ENCODE measurements around the gene CACNB4.
"Not testable (repeated sequence)": the region's sequence is repeated elsewhere in the genome, so short reads cannot be mapped to it uniquely, and the experiment has no call there.

CACNB4 gene

DNA sequence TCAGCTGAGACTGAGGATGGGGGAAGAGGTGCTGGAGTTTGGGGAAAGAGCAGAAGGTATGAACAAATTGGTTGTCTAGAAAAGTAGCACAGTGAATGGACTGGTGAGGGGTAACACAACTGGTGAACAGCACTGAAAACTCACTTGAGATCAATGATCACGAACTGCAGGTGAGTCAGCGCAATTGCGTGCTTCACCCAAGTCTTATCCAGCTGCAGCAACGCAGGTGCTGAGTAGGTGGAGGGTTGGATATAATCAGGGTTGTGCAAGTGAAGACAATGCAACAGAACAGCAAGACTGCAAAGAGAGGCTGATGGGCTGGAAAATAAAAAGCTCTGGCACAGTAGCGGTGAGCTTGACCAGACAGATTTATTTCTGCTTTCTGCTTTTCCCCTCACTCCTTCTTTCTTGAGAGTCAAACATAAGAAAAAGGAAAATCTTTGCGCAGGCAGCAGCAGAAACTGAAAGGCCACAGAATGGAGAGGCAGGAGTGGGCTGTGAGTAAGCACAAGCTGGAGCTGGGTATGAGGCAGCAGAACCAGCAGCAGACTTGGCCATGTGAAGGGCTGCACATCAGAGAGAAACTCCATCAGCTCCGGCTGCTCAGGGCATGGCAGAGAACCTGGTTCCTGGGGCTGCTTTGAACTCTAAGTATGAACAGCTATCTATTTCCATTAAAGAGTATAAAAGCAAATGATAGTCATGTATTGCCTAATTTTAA is 171.2 kb downstream of the CACNB4 start:
- H3K4me1 ChIP-seq (ENCODE audit: insufficient read depth, insufficient read length): no peaks in the 10 kb centered on the region
- no peak for TF ChIP-seq YY1 (IDR thresholded peaks at IDR 0.05; ENCODE audit: insufficient read depth, insufficient read length)
- TF ChIP-seq SUZ12 (IDR thresholded peaks at IDR 0.05; ENCODE audit: extremely low read depth, insufficient read depth, insufficient read length): no peak
- TF ChIP-seq ZNF274 (IDR thresholded peaks at IDR 0.05; ENCODE audit: low read depth, low read length): no peak
- no peaks in the 10 kb centered on the region for H3K9me3 ChIP-seq (ENCODE audit: insufficient read depth, low read length)
- no peak for DNase-seq (ENCODE audit: low read depth, low spot score)
- no peaks in the 10 kb centered on the region for H3K36me3 ChIP-seq (ENCODE audit: insufficient read depth, insufficient read length, low read length)
- no peaks in the 10 kb centered on the region for H3K27me3 ChIP-seq (ENCODE audit: insufficient read depth, insufficient read length)
- H3K9ac ChIP-seq (ENCODE audit: insufficient read length, low read depth): no peak overlapping the region
- H3K4me3 ChIP-seq (ENCODE audit: insufficient read length, low read depth): no peak overlapping the region

DNA sequence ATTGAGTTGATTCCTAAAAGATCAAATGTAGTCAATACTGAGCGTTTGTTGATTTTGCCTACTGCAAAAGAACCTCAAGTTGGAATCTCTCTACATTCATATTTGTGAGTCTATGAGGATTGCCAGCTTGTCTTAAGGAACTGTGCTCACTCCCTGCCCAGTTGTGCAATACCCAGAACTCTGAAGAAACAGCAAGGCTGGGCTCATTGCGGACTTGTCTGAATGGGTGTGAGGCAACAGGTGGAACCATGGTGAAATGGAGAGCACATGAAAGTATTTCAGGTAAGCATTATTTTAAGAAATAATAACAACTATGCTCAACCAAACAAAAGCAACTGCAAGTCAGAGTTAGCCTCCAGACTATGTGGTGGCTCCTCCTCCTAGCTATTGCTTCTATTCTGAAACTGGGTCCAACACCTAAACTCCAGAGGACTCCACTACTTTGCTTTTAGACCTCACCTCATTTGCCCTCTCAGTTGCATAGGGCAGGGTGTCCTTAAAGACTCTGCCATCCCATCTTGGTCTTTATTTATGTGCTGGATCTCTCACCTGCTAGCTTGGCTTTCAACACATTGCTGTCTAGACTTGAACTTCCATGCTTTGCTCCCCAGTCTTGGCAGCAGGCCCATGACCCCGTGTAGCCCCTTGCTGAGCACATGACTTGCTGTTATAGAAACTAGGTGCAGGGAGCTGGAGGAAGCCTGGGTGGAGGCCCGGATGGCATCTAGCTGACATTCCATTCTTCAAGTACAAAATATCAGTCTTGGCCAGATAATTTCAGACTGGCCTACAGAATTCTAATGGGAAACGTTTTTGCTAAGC is 175.8 kb downstream of the CACNB4 start:
- Histone ChIP-seq H3K9me3 (ENCODE audit: insufficient read depth, low read length) (no peaks in the 10 kb centered on the region), H3K9ac (ENCODE audit: insufficient read length, low read depth) (no peak overlapping the region), H3K36me3 (ENCODE audit: insufficient read depth, insufficient read length, low read length) (no peaks in the 10 kb centered on the region), H3K4me1 (ENCODE audit: insufficient read depth, insufficient read length) (no peaks in the 10 kb centered on the region), H3K4me3 (ENCODE audit: insufficient read length, low read depth) (no peak overlapping the region), H3K27me3 (ENCODE audit: insufficient read depth, insufficient read length) (no peaks in the 10 kb centered on the region)
- DNase-seq (ENCODE audit: low read depth, low spot score): no peak
- TF ChIP-seq ZNF274 (IDR thresholded peaks at IDR 0.05; ENCODE audit: low read depth, low read length) (no peak), YY1 (IDR thresholded peaks at IDR 0.05; ENCODE audit: insufficient read depth, insufficient read length) (no peak), SUZ12 (IDR thresholded peaks at IDR 0.05; ENCODE audit: extremely low read depth, insufficient read depth, insufficient read length) (no peak)

- H3K4me1 ChIP-seq (ENCODE audit: insufficient read depth, insufficient read length): peaks cover 4% of the 10 kb centered on the region
- DNase-seq (ENCODE audit: low read depth, low spot score): no peak
- H3K27me3 ChIP-seq (ENCODE audit: insufficient read depth, insufficient read length): no peaks in the 10 kb centered on the region
Measured at GRCh38 chr2:151919786-151920185, 179.1 kb downstream of the CACNB4 start.

GRCh38 chr2:151918308-151918707 is 180.5 kb downstream of the CACNB4 start:
- Histone ChIP-seq H3K27me3 (ENCODE audit: insufficient read depth, insufficient read length) (no peaks in the 10 kb centered on the region), H3K9ac (ENCODE audit: insufficient read length, low read depth) (no peak overlapping the region), H3K9me3 (ENCODE audit: insufficient read depth, low read length) (no peaks in the 10 kb centered on the region), H3K4me1 (ENCODE audit: insufficient read depth, insufficient read length) (peaks cover 6% of the 10 kb centered on the region), H3K36me3 (ENCODE audit: insufficient read depth, insufficient read length, low read length) (no peaks in the 10 kb centered on the region), H3K4me3 (ENCODE audit: insufficient read length, low read depth) (no peak overlapping the region)
- TF ChIP-seq YY1 (IDR thresholded peaks at IDR 0.05; ENCODE audit: insufficient read depth, insufficient read length) (no peak), ZNF274 (IDR thresholded peaks at IDR 0.05; ENCODE audit: low read depth, low read length) (no peak), SUZ12 (IDR thresholded peaks at IDR 0.05; ENCODE audit: extremely low read depth, insufficient read depth, insufficient read length) (no peak)
- DNase-seq (ENCODE audit: low read depth, low spot score): no peak

More at GRCh38 chr2:151919786-151920185, 179.1 kb downstream of the CACNB4 start:
- H3K9me3 ChIP-seq (ENCODE audit: insufficient read depth, low read length): no peaks in the 10 kb centered on the region
- TF ChIP-seq SUZ12 (IDR thresholded peaks at IDR 0.05; ENCODE audit: extremely low read depth, insufficient read depth, insufficient read length): no peak
- TF ChIP-seq ZNF274 (IDR thresholded peaks at IDR 0.05; ENCODE audit: low read depth, low read length): no peak
- TF ChIP-seq YY1 (IDR thresholded peaks at IDR 0.05; ENCODE audit: insufficient read depth, insufficient read length): no peak
- H3K4me3 ChIP-seq (ENCODE audit: insufficient read length, low read depth): no peak overlapping the region
- no peak overlapping the region for H3K9ac ChIP-seq (ENCODE audit: insufficient read length, low read depth)
- no peaks in the 10 kb centered on the region for H3K36me3 ChIP-seq (ENCODE audit: insufficient read depth, insufficient read length, low read length)

DNA sequence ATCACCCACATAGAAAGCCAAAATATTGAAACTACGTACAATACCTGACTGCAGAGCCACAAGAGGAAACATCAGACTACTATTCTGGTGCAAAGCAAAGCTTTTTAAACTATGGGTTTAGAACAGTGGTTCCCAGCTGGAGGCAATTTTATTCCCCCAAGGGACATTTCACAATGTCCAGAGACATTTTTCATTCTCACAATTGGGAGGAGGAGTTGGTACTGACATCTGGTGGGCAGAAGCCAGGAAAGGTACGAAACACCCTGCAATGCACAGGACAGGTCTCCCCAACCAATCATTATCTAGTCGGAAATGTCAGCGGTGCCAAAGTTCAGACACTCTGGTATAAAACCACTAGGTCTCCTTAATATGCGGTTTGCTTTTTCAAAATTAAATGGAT is 182.2 kb downstream of the CACNB4 start:
- Histone ChIP-seq H3K4me1 (ENCODE audit: insufficient read depth, insufficient read length) (peaks cover 6% of the 10 kb centered on the region), H3K27me3 (ENCODE audit: insufficient read depth, insufficient read length) (no peaks in the 10 kb centered on the region), H3K9ac (ENCODE audit: insufficient read length, low read depth) (no peak overlapping the region), H3K36me3 (ENCODE audit: insufficient read depth, insufficient read length, low read length) (no peaks in the 10 kb centered on the region), H3K4me3 (ENCODE audit: insufficient read length, low read depth) (no peak overlapping the region), H3K9me3 (ENCODE audit: insufficient read depth, low read length) (no peaks in the 10 kb centered on the region)
- no peak for TF ChIP-seq ZNF274 (IDR thresholded peaks at IDR 0.05; ENCODE audit: low read depth, low read length)
- no peak for TF ChIP-seq YY1 (IDR thresholded peaks at IDR 0.05; ENCODE audit: insufficient read depth, insufficient read length)
- TF ChIP-seq SUZ12 (IDR thresholded peaks at IDR 0.05; ENCODE audit: extremely low read depth, insufficient read depth, insufficient read length): no peak
- no peak for DNase-seq (ENCODE audit: low read depth, low spot score)

GRCh38 chr2:151915629-151916025 is 183.2 kb downstream of the CACNB4 start:
- H3K4me3 ChIP-seq (ENCODE audit: insufficient read length, low read depth); H3K9ac ChIP-seq (ENCODE audit: insufficient read length, low read depth); H3K9me3 ChIP-seq (ENCODE audit: insufficient read depth, low read length); H3K36me3 ChIP-seq (ENCODE audit: insufficient read depth, insufficient read length, low read length); H3K27me3 ChIP-seq (ENCODE audit: insufficient read depth, insufficient read length); DNase-seq (ENCODE audit: low read depth, low spot score); H3K4me1 ChIP-seq (ENCODE audit: insufficient read depth, insufficient read length): not testable (repeated sequence)

- H3K9ac ChIP-seq (ENCODE audit: insufficient read length, low read depth): no peak overlapping the region
- H3K9me3 ChIP-seq (ENCODE audit: insufficient read depth, low read length): no peaks in the 10 kb centered on the region
- H3K4me1 ChIP-seq (ENCODE audit: insufficient read depth, insufficient read length): peaks cover 6% of the 10 kb centered on the region
- no peak for TF ChIP-seq SUZ12 (IDR thresholded peaks at IDR 0.05; ENCODE audit: extremely low read depth, insufficient read depth, insufficient read length)
- TF ChIP-seq YY1 (IDR thresholded peaks at IDR 0.05; ENCODE audit: insufficient read depth, insufficient read length): no peak
- no peak for TF ChIP-seq ZNF274 (IDR thresholded peaks at IDR 0.05; ENCODE audit: low read depth, low read length)
- no peak for DNase-seq (ENCODE audit: low read depth, low spot score)
- no peaks in the 10 kb centered on the region for H3K27me3 ChIP-seq (ENCODE audit: insufficient read depth, insufficient read length)
- no peaks in the 10 kb centered on the region for H3K36me3 ChIP-seq (ENCODE audit: insufficient read depth, insufficient read length, low read length)
- no peak overlapping the region for H3K4me3 ChIP-seq (ENCODE audit: insufficient read length, low read depth)
Measured at GRCh38 chr2:151914989-151915628, 183.7 kb downstream of the CACNB4 start.
